A673 (cell line): ENCODE results near the gene PCDHA12. TPM values are rescaled to one million over a fixed set of nuclear protein-coding genes. Genes with fewer than 3 reads are reported as not detected.

Source experiments
- BruUV-seq: library from RNA; stranded (reverse); fragments of 400-500 nt; replicated peaks from 2 replicates; lab custom pipeline; 2021; lab: Mats Ljungman, UMichigan
- CTCF ChIA-PET: fragments of 300-600 bp; sonication (Branson Sonifier 250); formaldehyde crosslinking; loops from one replicate; lab custom pipeline; 2022; ENCODE audit warnings: antibody characterized with exemption; lab: Charles Lee
- POLR2A ChIA-PET: fragments of 300-600 bp; sonication (Branson Sonifier 250); formaldehyde crosslinking; loops from one replicate; lab custom pipeline; 2022; ENCODE audit warnings: antibody characterized with exemption; ENCODE audit not compliant: low non-redundant PET; lab: Charles Lee
- DNase-seq: peaks from one replicate; pipeline ENCODE4 v3.0.0-alpha.2; 2015; ENCODE audit warnings: low spot score
- H3K27ac ChIP-seq: fragments of 200-600 bp; sonication (generic); 2 replicates; pipeline ENCODE4 v1.5.1; 2016; ENCODE audit warnings: mixed run types, low read depth, mild to moderate bottlenecking, mixed read lengths, antibody characterized with exemption, low read length; ENCODE audit not compliant: poor library complexity, severe bottlenecking
- H3K27me3 ChIP-seq: fragments of 200-600 bp; sonication (generic); replicated peaks from 2 replicates; pipeline ENCODE4 v1.6.1; 2017; ENCODE audit warnings: mixed run types, low read depth, mild to moderate bottlenecking, mixed read lengths, antibody characterized with exemption, low read length; ENCODE audit not compliant: insufficient read depth, poor library complexity
- H3K36me3 ChIP-seq: fragments of 200-600 bp; sonication (generic); 2 replicates; pipeline ENCODE4 v1.6.1; 2016; ENCODE audit warnings: mixed run types, mild to moderate bottlenecking, mixed read lengths, antibody characterized with exemption, low read length; ENCODE audit not compliant: insufficient read depth, poor library complexity, severe bottlenecking
- H3K4me1 ChIP-seq: fragments of 200-600 bp; sonication (generic); 2 replicates; pipeline ENCODE4 v1.6.1; 2017; ENCODE audit warnings: mixed run types, mild to moderate bottlenecking, mixed read lengths, antibody characterized with exemption, low read length; ENCODE audit not compliant: insufficient read depth, poor library complexity, severe bottlenecking
- H3K4me3 ChIP-seq: fragments of 200-600 bp; sonication (generic); 2 replicates; pipeline ENCODE4 v1.5.1; 2016; ENCODE audit warnings: low read depth, mixed run types, mild to moderate bottlenecking, mixed read lengths, low read length; ENCODE audit not compliant: poor library complexity, severe bottlenecking
- H3K9me3 ChIP-seq: fragments of 200-600 bp; sonication (generic); 2 replicates; pipeline ENCODE4 v1.6.1; 2016; ENCODE audit warnings: mixed run types, low read depth, mild to moderate bottlenecking, mixed read lengths, antibody characterized with exemption, low read length; ENCODE audit not compliant: poor library complexity, severe bottlenecking
- EZH2 ChIP-seq: fragments of 200-600 bp; sonication (generic); IDR thresholded peaks from 2 replicates; pipeline ENCODE4 v1.6.1; 2017; ENCODE audit warnings: borderline replicate concordance, low read depth, mild to moderate bottlenecking, mixed read lengths, antibody characterized with exemption, low read length; ENCODE audit not compliant: poor library complexity, severe bottlenecking
- intact Hi-C: fragments of 100-400 bp; cut with micrococcal nuclease; formaldehyde crosslinking; loops from one replicate; pipeline ENCODE4 v1.10.0; 2022; ENCODE audit not compliant: unreplicated experiment
- total RNA-seq: library from RNA; stranded (reverse); gene quantifications from 2 replicates; pipeline ENCODE4 v1.2.3, GENCODE V29; 2021
- TF ChIP-seq, protein P1 (sequence below): fragments of 300-800, 200-600 bp; sonication (generic); conservative IDR thresholded peaks from 2 replicates; pipeline ENCODE4 v1.5.1; 2017; ENCODE audit warnings: low read depth, mild to moderate bottlenecking, antibody characterized with exemption, low read length, moderate library complexity, mixed read lengths

The PCDHA12 gene
- total RNA-seq, 1 experiment from 2014 or later: 10.7 TPM

DNA sequence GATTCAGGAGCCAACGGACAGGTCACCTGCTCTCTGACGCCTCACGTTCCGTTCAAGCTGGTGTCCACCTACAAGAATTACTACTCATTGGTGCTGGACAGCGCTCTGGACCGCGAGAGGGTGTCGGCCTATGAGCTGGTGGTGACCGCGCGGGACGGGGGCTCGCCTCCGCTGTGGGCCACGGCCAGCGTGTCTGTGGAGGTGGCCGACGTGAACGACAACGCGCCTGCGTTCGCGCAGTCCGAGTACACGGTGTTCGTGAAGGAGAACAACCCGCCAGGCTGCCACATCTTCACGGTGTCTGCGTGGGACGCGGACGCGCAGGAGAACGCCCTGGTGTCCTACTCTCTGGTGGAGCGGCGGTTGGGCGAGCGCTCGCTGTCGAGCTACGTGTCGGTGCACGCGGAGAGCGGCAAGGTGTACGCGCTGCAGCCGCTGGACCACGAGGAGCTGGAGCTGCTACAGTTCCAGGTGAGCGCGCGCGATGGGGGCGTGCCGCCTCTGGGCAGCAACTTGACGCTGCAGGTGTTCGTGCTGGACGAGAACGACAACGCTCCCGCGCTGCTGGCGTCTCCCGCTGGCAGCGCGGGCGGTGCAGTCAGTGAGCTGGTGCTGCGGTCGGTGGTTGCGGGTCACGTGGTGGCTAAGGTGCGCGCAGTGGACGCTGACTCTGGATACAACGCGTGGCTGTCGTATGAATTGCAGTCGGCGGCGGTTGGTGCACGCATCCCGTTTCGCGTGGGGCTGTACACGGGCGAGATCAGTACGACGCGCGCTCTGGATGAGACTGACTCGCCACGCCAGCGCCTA is 17.7 kb upstream of the PCDHA12 start:
- peaks cover 5% of the 10 kb centered on the region for H3K4me1 ChIP-seq
- BruUV-seq: no TSS peak
- TF ChIP-seq, protein P1, sequence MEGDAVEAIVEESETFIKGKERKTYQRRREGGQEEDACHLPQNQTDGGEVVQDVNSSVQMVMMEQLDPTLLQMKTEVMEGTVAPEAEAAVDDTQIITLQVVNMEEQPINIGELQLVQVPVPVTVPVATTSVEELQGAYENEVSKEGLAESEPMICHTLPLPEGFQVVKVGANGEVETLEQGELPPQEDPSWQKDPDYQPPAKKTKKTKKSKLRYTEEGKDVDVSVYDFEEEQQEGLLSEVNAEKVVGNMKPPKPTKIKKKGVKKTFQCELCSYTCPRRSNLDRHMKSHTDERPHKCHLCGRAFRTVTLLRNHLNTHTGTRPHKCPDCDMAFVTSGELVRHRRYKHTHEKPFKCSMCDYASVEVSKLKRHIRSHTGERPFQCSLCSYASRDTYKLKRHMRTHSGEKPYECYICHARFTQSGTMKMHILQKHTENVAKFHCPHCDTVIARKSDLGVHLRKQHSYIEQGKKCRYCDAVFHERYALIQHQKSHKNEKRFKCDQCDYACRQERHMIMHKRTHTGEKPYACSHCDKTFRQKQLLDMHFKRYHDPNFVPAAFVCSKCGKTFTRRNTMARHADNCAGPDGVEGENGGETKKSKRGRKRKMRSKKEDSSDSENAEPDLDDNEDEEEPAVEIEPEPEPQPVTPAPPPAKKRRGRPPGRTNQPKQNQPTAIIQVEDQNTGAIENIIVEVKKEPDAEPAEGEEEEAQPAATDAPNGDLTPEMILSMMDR: no peak
- H3K36me3 ChIP-seq: peaks cover 6% of the 10 kb centered on the region
- no peak overlapping the region for H3K27ac ChIP-seq
- no peaks in the 10 kb centered on the region for H3K27me3 ChIP-seq
- H3K4me3 ChIP-seq: no peak overlapping the region
- intact Hi-C loops: no loop called here
- ChIA-PET CTCF (no interaction called here), POLR2A (no interaction called here)
- no peak for DNase-seq
- H3K9me3 ChIP-seq: no peaks in the 10 kb centered on the region

- no peak for TF ChIP-seq EZH2
- no peak for DNase-seq
- intact Hi-C loops: no loop called here
- Histone ChIP-seq H3K4me1 (peaks cover 5% of the 10 kb centered on the region), H3K36me3 (peaks cover 6% of the 10 kb centered on the region), H3K27ac (no peak overlapping the region), H3K27me3 (no peaks in the 10 kb centered on the region), H3K4me3 (no peak overlapping the region), H3K9me3 (no peaks in the 10 kb centered on the region)
- ChIA-PET CTCF (no interaction called here), POLR2A (no interaction called here)
- BruUV-seq: no TSS peak
Measured at GRCh38 chr5:140857987-140858240, 17.2 kb upstream of the PCDHA12 start.

GRCh38 chr5:140862441-140863295 is 12.4 kb upstream of the PCDHA12 start:
- no peaks in the 10 kb centered on the region for H3K27me3 ChIP-seq
- H3K9me3 ChIP-seq: no peaks in the 10 kb centered on the region
- H3K27ac ChIP-seq: no peak overlapping the region
- peaks cover 6% of the 10 kb centered on the region for H3K36me3 ChIP-seq
- no TSS peak for BruUV-seq
- H3K4me3 ChIP-seq: no peak overlapping the region
- intact Hi-C loops: no loop called here
- H3K4me1 ChIP-seq: no peaks in the 10 kb centered on the region
- ChIA-PET POLR2A (no interaction called here), CTCF (no interaction called here)
- no peak for TF ChIP-seq EZH2
- TF ChIP-seq, protein P1: no peak
- no peak for DNase-seq
